K562 (cell line): ENCODE data around the gene TESK1. TPM values are rescaled to one million over a fixed set of nuclear protein-coding genes. Genes with fewer than 3 reads are reported as not detected.

ENCODE experiments used
- ATAC-seq: fragments of 200-7000 bp; cut with Tn5 transposase; 3 replicates; pipeline ENCODE4 v1.9.1; 2020; ENCODE audit warnings: moderate library complexity
- BruUV-seq: library from RNA; stranded (reverse); fragments of 400-500 nt; replicated peaks from 2 replicates; lab custom pipeline; 2021; lab: Mats Ljungman, UMichigan
- CTCF ChIA-PET: fragments of 300-600 bp; formaldehyde crosslinking; extraction: SDS; loops from one replicate; lab custom pipeline; 2021; ENCODE audit warnings: low intra/inter-chr PET ratio; lab: Yijun Ruan, JAX
- POLR2A ChIA-PET: fragments of 300-600, 350-650 bp; sonication (Branson Sonifier 250); formaldehyde crosslinking; extraction: SDS; loops from one replicate; lab custom pipeline; 2021; ENCODE audit warnings: antibody characterized with exemption, inconsistent platforms; lab: Yijun Ruan, JAX
- DNase-seq, 4 experiments: peaks; one replicate each; pipeline versions ENCODE4 v3.0.0 to v3.0.0-alpha.2; 2011 to 2018; ENCODE audit warnings: low spot score in 3 of 4, mixed read lengths in 3 of 4; ENCODE audit errors: extremely low read depth in 1 of 4
- FAIRE-seq: peaks from 2 replicates; lab custom pipeline; 2011; peaks lifted over from hg19 to GRCh38; lab: Jason Lieb, UNC
- H2AFZ ChIP-seq: 2 replicates; pipeline ENCODE4 v1.6.0; 2011; ENCODE audit warnings: low read depth, low read length, control low read depth, inconsistent platforms
- H3K27ac ChIP-seq: fragments of 200-600 bp; 3 replicates; pipeline ENCODE4 v1.8.0; 2011; ENCODE audit warnings: low read depth, mild to moderate bottlenecking, control low read depth, inconsistent platforms, low read length, moderate library complexity, mixed read lengths; ENCODE audit errors: extremely low read depth
- H3K27me3 ChIP-seq, 2 experiments: fragments of 300-600 bp in 1 of 2; 2 replicates in 1 of 2; 3 replicates in 1 of 2; pipeline versions ENCODE4 v1.6.0 to v1.8.0; 2011; ENCODE audit warnings: inconsistent platforms in 2 of 2, low read length in 2 of 2, mild to moderate bottlenecking in 1 of 2, mixed read lengths in 1 of 2, moderate library complexity in 1 of 2; ENCODE audit not compliant: control insufficient read depth in 2 of 2, insufficient read depth in 2 of 2
- H3K36me3 ChIP-seq: fragments of 300-600 bp; 3 replicates; pipeline ENCODE4 v1.8.0; 2011; ENCODE audit warnings: mild to moderate bottlenecking, low read length, inconsistent platforms; ENCODE audit not compliant: control insufficient read depth, insufficient read depth
- H3K4me1 ChIP-seq, 2 experiments: fragments of 200-600 bp in 1 of 2; replicated peaks in 1 of 2; 2 replicates in 1 of 2; 3 replicates in 1 of 2; pipeline versions ENCODE4 v1.5.1 to v1.8.0; 2011; ENCODE audit warnings: inconsistent platforms in 2 of 2, low read length in 2 of 2, mild to moderate bottlenecking in 1 of 2, mixed read lengths in 1 of 2, moderate library complexity in 1 of 2; ENCODE audit not compliant: control insufficient read depth in 2 of 2, insufficient read depth in 2 of 2
- H3K4me2 ChIP-seq: 2 replicates; pipeline ENCODE4 v1.6.1; 2011; ENCODE audit warnings: low read length, control low read depth, inconsistent platforms, mixed read lengths; ENCODE audit not compliant: insufficient read depth
- H3K4me3 ChIP-seq: fragments of 200-600 bp; sonication (generic), shearing (Covaris generic); 2 replicates; pipeline ENCODE4 v1.5.1; 2016; ENCODE audit warnings: control low read depth, inconsistent platforms
- H3K79me2 ChIP-seq: fragments of 200-600 bp; 3 replicates; pipeline ENCODE4 v1.8.0; 2011; ENCODE audit warnings: low read length, inconsistent platforms; ENCODE audit not compliant: control insufficient read depth, insufficient read depth
- H3K9ac ChIP-seq, 2 experiments: 2 replicates each; pipeline versions ENCODE4 v1.6.0 to v1.6.1; 2011; ENCODE audit warnings: low read depth in 2 of 2, low read length in 2 of 2, control low read depth in 1 of 2, inconsistent platforms in 1 of 2, mild to moderate bottlenecking in 1 of 2, mixed read lengths in 1 of 2; ENCODE audit not compliant: insufficient read depth in 1 of 2
- H3K9me1 ChIP-seq: one replicate; pipeline ENCODE4 v1.6.0; 2011; ENCODE audit warnings: inconsistent platforms, mild to moderate bottlenecking, low read length, moderate library complexity; ENCODE audit not compliant: control insufficient read depth, insufficient read depth
- H3K9me3 ChIP-seq: replicated peaks from 2 replicates; pipeline ENCODE4 v1.5.1; 2011; ENCODE audit warnings: low read depth, low read length, inconsistent platforms; ENCODE audit not compliant: control insufficient read depth, insufficient read depth
- H4K20me1 ChIP-seq: replicated peaks from 2 replicates; pipeline ENCODE4 v1.6.1; 2011; ENCODE audit warnings: low read length, inconsistent platforms, mixed read lengths; ENCODE audit not compliant: control insufficient read depth, insufficient read depth
- ARID4B ChIP-seq: sonication (generic); formaldehyde crosslinking; IDR thresholded peaks from 2 replicates; pipeline ENCODE4 v1.8.0; 2022; ENCODE audit warnings: mild to moderate bottlenecking, missing genetic modification reagents
- CEBPB ChIP-seq: fragments of 450-650 bp; IDR thresholded peaks from 2 replicates; pipeline ENCODE4 v1.6.1; 2016; ENCODE audit warnings: missing genetic modification characterization, missing compliant biosample characterization
- CREB1 ChIP-seq, 2 experiments: sonication (generic) in 1 of 2; formaldehyde crosslinking in 1 of 2; IDR thresholded peaks; 2 replicates each; pipeline versions ENCODE4 v1.6.1 to v1.8.0; 2012 to 2022; ENCODE audit warnings: inconsistent platforms in 1 of 2, mild to moderate bottlenecking in 1 of 2, missing genetic modification reagents in 1 of 2, moderate library complexity in 1 of 2
- ELK1 ChIP-seq: sonication (generic); formaldehyde crosslinking; IDR thresholded peaks from 2 replicates; pipeline ENCODE4 v1.8.1; 2022; ENCODE audit warnings: missing genetic modification reagents
- HDAC1 ChIP-seq, 2 experiments: fragments of 450-650 bp; IDR thresholded peaks; 2 replicates each; pipeline ENCODE4 v1.6.1; 2016 to 2017; ENCODE audit warnings: inconsistent platforms in 1 of 2, mild to moderate bottlenecking in 1 of 2, moderate library complexity in 1 of 2
- NBN ChIP-seq: fragments of 450-650 bp; IDR thresholded peaks from 2 replicates; pipeline ENCODE4 v1.6.1; 2016; ENCODE audit warnings: low read depth, mild to moderate bottlenecking
- PTBP1 ChIP-seq: fragments of 200-400 bp; formaldehyde crosslinking; IDR thresholded peaks from 2 replicates; pipeline ENCODE4 v1.6.1; 2017; ENCODE audit warnings: low read depth, low read length
- RUNX1 ChIP-seq: sonication (generic); IDR thresholded peaks from 2 replicates; pipeline ENCODE4 v1.6.1; 2016; ENCODE audit warnings: antibody characterized with exemption, low read depth
- ZBED1 ChIP-seq: IDR thresholded peaks from 2 replicates; pipeline ENCODE4 v1.6.1; 2014
- ZBTB17 ChIP-seq: fragments of 450-650 bp; formaldehyde crosslinking; IDR thresholded peaks from 2 replicates; pipeline ENCODE4 v1.4.0; 2020; ENCODE audit warnings: mild to moderate bottlenecking
- ZBTB33 ChIP-seq: sonication (generic); formaldehyde crosslinking; IDR thresholded peaks from 2 replicates; pipeline ENCODE4 v1.8.1; 2023; ENCODE audit warnings: mild to moderate bottlenecking, missing genetic modification reagents
- ZNF785 ChIP-seq: fragments of 250-450 bp; sonication (Bioruptor Pico); IDR thresholded peaks from 2 replicates; pipeline ENCODE4 v1.4.0; 2020; ENCODE audit warnings: mild to moderate bottlenecking
- WGBS: fragments of 100-300 bp; shearing (Covaris generic); methylation state at CpG from one replicate; pipeline ENCODE4 v1.1.6; 2016; ENCODE audit warnings: low coverage, mixed read lengths; ENCODE audit not compliant: insufficient coverage; ENCODE audit errors: missing lambda C conversion rate; 5-methylcytosine and 5-hydroxymethylcytosine counted together
- in situ Hi-C: fragments of 300-500 bp; cut with MboI; formaldehyde crosslinking; loops from 4 replicates; pipeline ENCODE4 v1.15.0; 2018; ENCODE audit warnings: inconsistent platforms, mixed read lengths
- intact Hi-C: fragments of 100-400 bp; cut with micrococcal nuclease; formaldehyde crosslinking; loops from 2 replicates; pipeline ENCODE4 v1.14.2; 2022
- polyA plus RNA-seq, 8 experiments: library from polyadenylated mRNA; depleted of rRNA in 4 of 8; stranded (reverse) in 5 of 8; unstranded in 3 of 8; fragments of >200 nt; fragmentation: Nextera tagmentation in 2 of 8; fragmentation: Illumina TruSeq in 1 of 8; extraction: Ambion mirVana in 2 of 8; extraction: Trizol in 1 of 8; gene quantifications; 2 replicates each; pipeline versions ENCODE4 v1.2.1 to v1.2.3, GENCODE V29; 2011 to 2014; ENCODE audit warnings: inconsistent platforms in 1 of 8, missing spikeins in 1 of 8
- total RNA-seq, 7 experiments: library from RNA; depleted of rRNA in 6 of 7; stranded (reverse); fragments of >200 nt in 6 of 7; fragmentation: Illumina TruSeq in 2 of 7; extraction: Trizol in 2 of 7; gene quantifications; 2 replicates each; pipeline versions ENCODE4 v1.2.1 to v1.2.3, GENCODE V29; 2011 to 2021; ENCODE audit warnings: low replicate concordance in 1 of 7
- TF ChIP-seq, protein P1 (sequence below): sonication (generic); IDR thresholded peaks from 2 replicates; pipeline ENCODE4 v1.6.1; 2016

TESK1 gene
- total and polyA plus RNA-seq, 9 of the 15 experiments (the other 6 are each of a cell fraction or from before 2014, with no cell fraction given): 0.07 to 10.4 (median 4.1) TPM

- no peaks in the 10 kb centered on the region for H3K9me3 ChIP-seq
- peak within 1 kb of the TSS; percentile 89 for H3K4me3 ChIP-seq
- H3K79me2 ChIP-seq: peaks cover 8% of the 10 kb centered on the region; the same call in 2 of the 3 replicates
- WGBS: 0% methylated on average over 15 of the region's 42 CpGs
- ChIA-PET CTCF (no interaction called here), POLR2A (interaction anchor here (0.6 to 2.6 kb wide), 16 partner anchors 9 to 326 kb away, joined by 3 to 14 read pairs (median 3); partner anchors contain the start of genes CREB3 and TLN1)
- BruUV-seq: no TSS peak
- in situ Hi-C loops (no loop called here), intact Hi-C loops (loop anchor here (2.0 to 5.0 kb wide), 3 partner anchors 40 to 75 kb away; partner anchors contain the start of genes CREB3, TESK1 and TLN1)
- H3K9ac ChIP-seq: peak within 1 kb of the TSS; percentile 86 to 96
- DNase-seq (peak; percentile 80 to 98 (median 86)), FAIRE-seq (peak; percentile 95), ATAC-seq (peak; percentile 96)
- peak within 1 kb of the TSS; percentile 98 for H3K27ac ChIP-seq
- no peaks in the 10 kb centered on the region for H4K20me1 ChIP-seq
- H3K4me2 ChIP-seq: peak within 1 kb of the TSS; percentile 96
- H3K27me3 ChIP-seq: no peaks in the 10 kb centered on the region
- H3K4me1 ChIP-seq: peaks cover 14 to 26% of the 10 kb centered on the region in 2 experiments; a peak in 4 of 5 replicates
- H3K36me3 ChIP-seq: peaks cover 27% of the 10 kb centered on the region; the same call in 2 of the 3 replicates
- peak within 1 kb of the TSS; percentile 99 for H2AFZ ChIP-seq
- H3K9me1 ChIP-seq: no peaks in the 10 kb centered on the region
- no peak for TF ChIP-seq ZNF785 (CRISPR knock-in tag)
- TF ChIP-seq ZBTB17 (CRISPR knock-in tag): no peak
- TF ChIP-seq HDAC1 (IDR thresholded peaks at IDR 0.05): peak in 1 of 2 experiments; percentile 89; a peak in 2 of 4 replicates
- 0 out of 2 replicates have a peak, but pooled peaks have one; percentile 73 for TF ChIP-seq ZBTB33 (CRISPR knock-in tag)
- peak; percentile 83 for TF ChIP-seq CREB1 (IDR thresholded peaks at IDR 0.05)
- peak; percentile 90 for TF ChIP-seq CREB1 (CRISPR knock-in tag; IDR thresholded peaks at IDR 0.05)
- TF ChIP-seq, protein P1, sequence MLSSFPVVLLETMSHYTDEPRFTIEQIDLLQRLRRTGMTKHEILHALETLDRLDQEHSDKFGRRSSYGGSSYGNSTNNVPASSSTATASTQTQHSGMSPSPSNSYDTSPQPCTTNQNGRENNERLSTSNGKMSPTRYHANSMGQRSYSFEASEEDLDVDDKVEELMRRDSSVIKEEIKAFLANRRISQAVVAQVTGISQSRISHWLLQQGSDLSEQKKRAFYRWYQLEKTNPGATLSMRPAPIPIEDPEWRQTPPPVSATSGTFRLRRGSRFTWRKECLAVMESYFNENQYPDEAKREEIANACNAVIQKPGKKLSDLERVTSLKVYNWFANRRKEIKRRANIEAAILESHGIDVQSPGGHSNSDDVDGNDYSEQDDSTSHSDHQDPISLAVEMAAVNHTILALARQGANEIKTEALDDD: no peak
- no peak for TF ChIP-seq ELK1 (CRISPR knock-in tag)
- peak; percentile 81; the same call in 1 of the 2 replicates for TF ChIP-seq ZBED1
- TF ChIP-seq RUNX1: 0 out of 2 replicates have a peak, but pooled peaks have one; percentile 32
- peak; percentile 94 for TF ChIP-seq ARID4B (CRISPR knock-in tag)
- TF ChIP-seq NBN: peak; percentile 85; the same call in 1 of the 2 replicates
- no peak for TF ChIP-seq CEBPB
- 0 out of 2 replicates have a peak, but pooled peaks have one; percentile 18 for TF ChIP-seq PTBP1
Observed at GRCh38 chr9:35657546-35658136, 52.6 kb downstream of the TESK1 start, which contains the start of gene RMRP. TSS of gene RMRP (minus strand) at chr9:35658019.
